Measurements from ENCODE around the gene TXN2. TPM values are rescaled to one million over a fixed set of nuclear protein-coding genes. Genes with fewer than 3 reads are reported as not detected.

The TXN2 gene
- total RNA-seq, 1 donor from 2014 or later = 63.5 TPM

DNA sequence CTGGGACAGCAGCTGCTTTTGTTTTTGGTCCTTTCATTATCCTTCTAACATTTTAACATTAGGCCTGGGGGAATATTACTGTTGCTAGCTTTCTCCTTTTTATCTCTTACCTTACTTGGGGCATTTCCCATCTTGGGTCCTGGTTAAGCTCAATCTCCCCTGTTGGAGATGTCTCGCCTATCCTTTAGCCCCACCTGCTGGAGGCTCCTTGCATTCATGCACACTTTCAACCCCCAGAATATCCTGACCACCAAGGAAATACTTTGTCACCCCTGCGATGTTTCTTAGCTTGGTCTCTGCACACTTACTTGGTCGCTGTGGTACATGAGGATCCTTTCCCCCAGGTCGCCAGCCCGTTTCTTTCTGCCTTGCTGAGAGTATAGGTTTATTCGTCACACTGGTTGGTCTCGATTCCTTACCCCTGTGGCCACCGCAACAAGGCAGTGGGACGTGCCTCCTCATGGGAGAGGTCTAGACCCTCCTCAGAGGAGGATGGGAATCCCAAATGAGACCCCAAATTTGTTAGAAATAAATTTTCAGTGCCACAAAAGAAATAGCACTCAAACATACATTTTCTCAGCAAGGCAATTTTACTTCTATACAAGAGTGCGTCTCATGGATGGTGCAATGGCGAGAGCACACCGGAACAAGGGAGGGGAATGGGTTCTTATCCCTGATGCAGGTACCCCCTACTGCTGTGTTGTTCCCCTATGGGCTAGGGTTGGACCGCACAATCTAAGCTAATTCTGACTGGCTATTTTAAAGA is 5.4 kb upstream of the TXN2 start:
- DNase-seq (ENCODE audit: extremely low read depth, low read depth, low spot score) = no peak

DNA sequence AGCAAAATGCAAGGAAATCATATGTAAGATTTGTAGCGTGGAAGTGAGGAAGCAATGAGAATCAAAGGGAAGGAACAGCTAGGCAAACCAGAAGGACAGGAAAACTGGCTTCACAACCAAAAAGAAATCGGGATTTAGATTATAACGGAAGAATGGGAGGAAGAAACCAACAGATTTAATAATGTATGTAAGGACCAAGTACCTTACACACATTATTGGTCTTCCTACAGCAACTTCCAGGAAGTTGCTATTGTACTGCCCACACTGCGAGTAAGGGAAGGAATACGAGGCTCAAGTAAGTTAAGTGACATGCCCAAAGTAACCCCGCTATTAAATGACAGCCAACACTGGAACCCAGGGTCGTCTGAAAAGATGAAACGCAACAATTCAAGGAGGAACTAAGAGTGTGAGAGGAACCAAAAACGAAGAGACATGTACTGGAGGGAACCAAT is 473 bp downstream of the TXN2 start:
- no peak for DNase-seq (ENCODE audit: extremely low read depth, low read depth, low spot score)

DNA sequence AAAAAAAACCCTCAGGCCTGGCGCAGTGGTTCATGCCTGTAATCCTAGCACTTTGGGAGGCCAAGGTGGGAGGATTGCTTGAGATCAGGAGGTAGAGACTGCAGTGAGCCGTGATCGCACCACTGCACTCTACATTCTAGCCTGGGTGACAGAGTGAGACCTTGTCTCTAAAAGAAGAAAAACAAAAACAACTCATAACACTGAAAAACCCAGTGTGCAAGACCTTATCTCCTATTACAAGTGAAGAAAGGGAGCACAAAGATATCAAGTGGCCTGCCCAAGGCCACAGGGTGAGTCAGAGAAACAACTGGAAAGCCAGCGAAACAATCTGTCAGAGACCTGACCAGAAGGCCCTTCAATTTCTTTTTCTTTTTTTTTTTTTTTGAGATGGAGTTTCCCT is 2.5 kb downstream of the TXN2 start:
- DNase-seq (ENCODE audit: extremely low read depth, low read depth, low spot score) = no peak

DNA sequence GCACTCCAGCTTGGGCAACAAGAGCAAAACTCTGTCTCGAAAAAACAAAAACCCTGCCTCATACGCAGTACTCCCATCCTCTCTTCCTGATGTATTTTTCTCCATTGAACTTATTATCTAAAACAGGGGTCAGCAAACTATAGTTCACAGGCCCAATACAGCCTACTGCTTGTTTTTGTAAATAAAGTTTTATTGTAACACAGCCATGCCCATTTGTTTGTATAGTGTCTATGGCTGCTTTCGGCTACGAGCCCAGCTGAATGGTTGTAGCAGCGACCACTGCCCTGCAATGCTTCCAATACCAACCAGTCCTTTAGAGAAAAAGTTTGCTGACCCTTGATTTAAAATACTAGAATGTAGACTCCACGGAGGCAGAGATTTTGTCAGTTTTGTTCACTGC is 6.1 kb downstream of the TXN2 start:
- no peak for DNase-seq (ENCODE audit: extremely low read depth, low read depth, low spot score)

DNA sequence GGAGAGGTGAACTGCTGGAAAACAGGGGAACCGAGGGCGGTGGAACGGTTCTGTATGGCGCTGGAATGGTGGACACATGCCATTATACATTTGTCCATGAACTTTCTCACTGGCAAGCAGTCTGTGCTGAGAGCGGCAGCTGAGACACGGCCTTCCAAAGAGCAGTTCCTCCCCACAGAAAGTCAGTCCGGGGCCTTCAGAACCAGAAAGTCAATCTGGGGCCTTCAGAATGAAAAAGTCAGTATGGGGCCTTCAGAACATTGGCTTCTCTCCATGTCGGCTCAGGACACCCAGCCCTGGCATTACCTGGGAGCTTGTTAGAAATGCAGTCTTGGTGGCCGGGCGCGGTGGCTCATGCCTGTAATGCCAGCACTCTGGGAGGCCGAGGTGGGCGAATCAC is 8.8 kb downstream of the TXN2 start:
- no peak for DNase-seq (ENCODE audit: extremely low read depth, low read depth, low spot score)

DNA sequence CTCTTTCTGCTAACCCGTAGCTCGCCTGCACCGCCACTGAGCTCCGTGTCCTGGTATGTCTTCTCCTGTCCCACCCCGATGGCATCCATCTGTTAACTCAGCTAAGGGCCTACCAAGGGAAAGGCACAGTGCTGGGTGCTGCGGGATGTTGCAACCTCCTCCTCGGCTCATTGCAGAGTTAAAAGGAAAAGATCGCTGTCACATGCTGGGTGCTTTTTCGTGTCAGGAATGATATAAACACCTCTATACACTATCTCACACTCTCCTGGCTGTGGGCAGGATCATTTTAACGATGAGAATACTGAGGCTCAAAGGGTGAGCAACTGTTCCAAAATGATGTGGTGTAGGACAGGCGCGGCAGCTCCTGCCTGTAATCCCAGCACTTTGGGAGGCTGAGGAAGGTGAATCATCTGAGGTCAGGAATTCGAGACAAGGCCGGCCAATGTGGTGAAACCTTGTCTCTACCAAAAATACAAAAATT is 10.1 kb downstream of the TXN2 start:
- DNase-seq (ENCODE audit: extremely low read depth, low read depth, low spot score) = no peak

DNA sequence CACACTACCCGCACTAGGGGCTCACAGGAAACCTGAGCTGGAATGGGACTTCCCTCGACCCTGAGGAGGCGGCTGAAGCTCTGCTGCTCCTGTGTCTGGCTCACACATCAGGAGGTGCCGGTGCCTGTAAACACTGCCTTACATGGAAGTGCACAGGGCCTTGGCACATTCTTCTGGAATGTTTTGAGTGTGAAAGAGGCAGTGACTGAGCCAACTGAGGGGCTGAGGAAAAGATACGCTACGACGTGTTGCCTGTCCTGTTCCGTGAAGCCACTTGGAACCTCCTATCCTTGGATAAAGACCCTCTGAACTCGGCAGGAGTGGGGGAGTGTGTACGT is 10.5 kb downstream of the TXN2 start:
- DNase-seq (ENCODE audit: extremely low read depth, low read depth, low spot score) = no peak

DNA sequence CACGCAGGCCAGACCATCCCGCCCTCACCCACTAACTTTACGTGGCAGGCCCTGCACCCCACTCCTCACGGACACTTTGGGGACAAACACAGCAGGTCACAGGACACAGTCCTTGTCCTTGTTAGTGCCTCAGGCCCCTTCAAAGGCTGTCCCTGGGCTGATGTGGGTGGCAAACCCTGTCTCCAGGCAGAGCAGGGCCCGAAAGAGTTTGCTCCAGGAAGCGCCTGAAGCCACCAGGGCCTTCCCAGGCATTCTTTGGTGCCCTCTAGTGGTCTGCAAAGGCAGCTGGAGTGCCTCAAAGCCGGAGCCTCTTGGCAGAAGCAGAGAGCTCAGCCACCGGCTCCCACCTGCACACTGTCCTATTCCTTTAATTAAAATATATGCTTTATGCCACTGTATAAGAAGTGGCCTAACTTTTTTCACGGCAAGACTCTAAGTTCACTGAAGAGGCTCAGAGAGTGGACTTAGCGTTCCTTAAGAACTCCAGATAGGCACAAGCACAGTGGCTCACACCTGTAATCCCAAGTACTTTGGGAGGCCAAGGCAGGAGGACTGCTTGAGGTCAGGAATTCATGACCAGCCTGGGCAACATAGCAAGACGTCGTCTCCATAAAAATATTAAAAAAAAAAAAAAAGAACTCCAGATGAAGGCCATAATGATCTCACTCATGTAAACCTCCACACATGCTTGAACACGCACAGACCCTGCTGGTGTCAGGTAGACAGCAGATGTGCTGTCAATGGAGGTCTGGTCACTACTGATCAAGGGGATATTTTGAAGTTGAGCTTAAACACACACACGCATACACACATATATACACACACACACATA is 11.1 kb downstream of the TXN2 start:
- DNase-seq (ENCODE audit: extremely low read depth, low read depth, low spot score) = no peak

GRCh38 chr22:36469094-36469710 is 12.2 kb downstream of the TXN2 start:
- DNase-seq (ENCODE audit: extremely low read depth, low read depth, low spot score) = no peak

GRCh38 chr22:36467946-36468345 is 13.5 kb downstream of the TXN2 start:
- no peak for DNase-seq (ENCODE audit: extremely low read depth, low read depth, low spot score)

GRCh38 chr22:36467042-36467810 is 14.2 kb downstream of the TXN2 start:
- DNase-seq (ENCODE audit: extremely low read depth, low read depth, low spot score) = no peak

DNA sequence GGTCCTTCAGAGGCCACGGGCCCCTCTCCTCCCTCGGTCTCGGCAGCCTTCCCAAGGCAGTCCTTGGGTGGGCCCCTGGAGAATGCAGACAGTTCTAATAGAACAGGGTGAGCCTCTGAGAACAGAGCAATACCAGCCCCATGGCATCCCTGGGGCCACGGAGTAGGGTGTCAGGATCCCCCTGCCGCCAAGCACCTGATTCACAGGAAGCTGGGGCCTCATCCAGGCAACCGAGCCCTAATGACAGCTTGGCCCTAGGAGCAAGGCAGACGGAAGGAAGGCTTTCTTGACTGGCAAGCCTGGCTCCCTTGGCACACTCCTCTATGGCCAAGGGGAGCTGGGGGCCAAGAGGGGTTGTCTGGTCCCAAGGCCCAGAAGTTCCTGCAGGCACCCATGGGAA is 15.2 kb downstream of the TXN2 start:
- DNase-seq (ENCODE audit: extremely low read depth, low read depth, low spot score) = no peak

GRCh38 chr22:36465232-36466021 is 16.0 kb downstream of the TXN2 start:
- peak; percentile 80 for DNase-seq (ENCODE audit: extremely low read depth, low read depth, low spot score)

GRCh38 chr22:36464715-36465231 is 16.7 kb downstream of the TXN2 start:
- no peak for DNase-seq (ENCODE audit: extremely low read depth, low read depth, low spot score)

- DNase-seq (ENCODE audit: extremely low read depth, low read depth, low spot score) = no peak
Measured at GRCh38 chr22:36463783-36464184, 17.7 kb downstream of the TXN2 start.

DNA sequence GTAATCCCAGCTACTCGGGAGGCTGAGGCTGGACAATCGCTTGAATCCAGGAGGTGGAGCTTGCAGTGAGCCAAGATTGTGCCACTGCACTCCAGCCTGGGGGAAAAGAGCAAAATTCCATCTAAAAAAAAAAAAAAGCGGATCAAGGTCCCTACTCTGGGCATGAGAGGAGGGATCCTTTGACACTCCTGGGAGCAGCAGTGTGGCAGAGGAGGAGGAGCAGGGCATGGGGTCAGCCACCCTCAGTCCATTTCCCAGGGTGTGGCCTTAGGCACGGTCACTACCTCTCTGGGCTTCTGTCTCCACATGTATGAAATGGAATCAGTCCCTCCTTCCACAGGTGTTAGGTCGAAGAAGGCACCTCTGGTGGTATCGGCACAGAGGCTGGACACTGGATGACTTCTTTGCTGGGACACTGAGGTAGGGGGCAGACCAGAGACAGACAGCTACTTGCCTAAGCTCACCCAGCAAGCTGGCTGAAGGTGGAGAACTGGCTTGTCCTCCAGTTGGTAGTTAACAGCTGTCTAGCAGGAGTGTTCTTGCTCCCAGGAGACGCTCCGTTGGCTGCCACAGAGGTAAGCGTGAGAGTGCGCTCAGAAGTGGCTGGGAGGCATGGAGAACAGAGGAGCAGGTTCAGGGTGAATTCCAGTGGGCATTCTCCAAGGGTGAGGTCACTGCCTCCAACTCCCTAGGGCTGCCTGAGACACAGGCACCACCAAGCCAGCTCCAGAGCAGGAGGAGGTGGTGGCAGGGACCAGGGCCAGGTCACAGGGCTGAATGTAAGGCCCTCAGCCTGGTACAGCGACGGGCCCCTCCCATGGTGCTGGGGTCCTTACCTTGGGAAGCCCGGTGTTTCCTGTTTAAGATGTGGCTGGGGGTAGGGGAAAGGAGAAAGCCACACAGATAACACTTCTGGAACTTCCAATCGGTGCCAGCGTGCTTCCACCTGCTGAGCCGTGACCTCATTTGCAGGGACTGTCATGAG is 19.5 kb downstream of the TXN2 start:
- no peak for DNase-seq (ENCODE audit: extremely low read depth, low read depth, low spot score)

DNA sequence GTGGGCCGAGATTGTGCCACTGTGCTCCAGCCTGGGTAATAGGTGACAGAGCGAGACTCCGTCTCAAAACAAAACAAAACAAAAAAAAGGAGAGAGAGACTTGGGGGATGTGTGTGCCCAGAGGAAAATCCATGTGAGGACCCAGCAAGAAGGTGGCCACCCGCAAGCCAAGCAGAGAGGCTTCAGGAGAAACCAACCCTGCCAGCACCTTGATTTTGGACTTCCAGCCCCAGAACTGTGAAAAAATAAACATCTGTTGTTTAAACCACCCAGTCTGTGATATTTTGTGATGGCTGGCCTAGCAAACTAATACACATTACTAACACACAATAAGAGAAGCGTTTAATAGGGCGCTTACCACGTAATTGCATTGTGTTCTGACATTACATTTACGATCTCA is 21.2 kb downstream of the TXN2 start:
- DNase-seq (ENCODE audit: extremely low read depth, low read depth, low spot score) = no peak

- DNase-seq (ENCODE audit: extremely low read depth, low read depth, low spot score) = no peak
Measured at GRCh38 chr22:36457688-36458450, 23.6 kb downstream of the TXN2 start.

Data from glomerular endothelial cell (primary cell).